Adrenal gland (tissue), 5 donors: ENCODE data around the gene TMEM43.

ENCODE experiments used
- POLR2A ChIP-seq, 2 donors: fragments of 450-650 bp; IDR thresholded peaks; one replicate each; pipeline ENCODE4 v1.6.1; 2017; ENCODE audit warnings: antibody characterized with exemption in 2 of 2, mild to moderate bottlenecking in 2 of 2, moderate library complexity in 1 of 2
- TF ChIP-seq, protein P1 (sequence below), 6 experiments: fragments of 450-650 bp in 4 of 6; fragments of 200-600 bp in 2 of 6; sonication (generic) in 1 of 6; IDR thresholded peaks; 1 replicate in 5 of 6; 2 replicates in 1 of 6; pipeline versions ENCODE4 v1.5.1 to v1.8.0; 2016 to 2021; ENCODE audit warnings: antibody characterized with exemption in 6 of 6, mild to moderate bottlenecking in 2 of 6, moderate library complexity in 1 of 6
- donor health status: DM: no; HTN: no; CAD: no.

- TF ChIP-seq, protein P1, sequence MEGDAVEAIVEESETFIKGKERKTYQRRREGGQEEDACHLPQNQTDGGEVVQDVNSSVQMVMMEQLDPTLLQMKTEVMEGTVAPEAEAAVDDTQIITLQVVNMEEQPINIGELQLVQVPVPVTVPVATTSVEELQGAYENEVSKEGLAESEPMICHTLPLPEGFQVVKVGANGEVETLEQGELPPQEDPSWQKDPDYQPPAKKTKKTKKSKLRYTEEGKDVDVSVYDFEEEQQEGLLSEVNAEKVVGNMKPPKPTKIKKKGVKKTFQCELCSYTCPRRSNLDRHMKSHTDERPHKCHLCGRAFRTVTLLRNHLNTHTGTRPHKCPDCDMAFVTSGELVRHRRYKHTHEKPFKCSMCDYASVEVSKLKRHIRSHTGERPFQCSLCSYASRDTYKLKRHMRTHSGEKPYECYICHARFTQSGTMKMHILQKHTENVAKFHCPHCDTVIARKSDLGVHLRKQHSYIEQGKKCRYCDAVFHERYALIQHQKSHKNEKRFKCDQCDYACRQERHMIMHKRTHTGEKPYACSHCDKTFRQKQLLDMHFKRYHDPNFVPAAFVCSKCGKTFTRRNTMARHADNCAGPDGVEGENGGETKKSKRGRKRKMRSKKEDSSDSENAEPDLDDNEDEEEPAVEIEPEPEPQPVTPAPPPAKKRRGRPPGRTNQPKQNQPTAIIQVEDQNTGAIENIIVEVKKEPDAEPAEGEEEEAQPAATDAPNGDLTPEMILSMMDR (IDR thresholded peaks at IDR 0.05): no peak
- no peak for TF ChIP-seq POLR2A (IDR thresholded peaks at IDR 0.05)
Measured at GRCh38 chr3:14181253-14181652, 56.4 kb downstream of the TMEM43 start.
